Parietal lobe (tissue), 1 donor: ENCODE data around the gene ANKRD16. TPM values are rescaled to one million over a fixed set of nuclear protein-coding genes. Genes with fewer than 3 reads are reported as not detected.

Experiments used
- total RNA-seq: library from RNA; depleted of rRNA; stranded (reverse); fragments of >200 nt; gene quantifications from one replicate; pipeline ENCODE4 v1.2.3, GENCODE V29; 2014

ANKRD16 gene
- 14.1 TPM for total RNA-seq

GRCh38 chr10:5889624-5890451, at the start of gene ANKRD16, which contains the start of gene FBH1:
Gene ANKRD16 (minus strand): TSS chr10:5889893. CDS start chr10:5889354, 539 bp downstream.
Gene FBH1 (plus strand): TSS chr10:5890243. CDS start chr10:5890346, 103 bp downstream.

GRCh38 chr10:5813341-5814109, 76.2 kb downstream of the ANKRD16 start, which contains the start of gene GDI2:
Gene GDI2 (minus strand): TSS chr10:5813434. CDS start chr10:5813258, 176 bp downstream.

Other genes with a start within 250 kb of the ANKRD16 start
- gene ASB13, start 223.3 kb downstream of the ANKRD16 start, total RNA-seq: 19.1 TPM
- 139 TPM for gene TASOR2, start 205.1 kb downstream of the ANKRD16 start, total RNA-seq
- gene GDI2, start 76.5 kb downstream of the ANKRD16 start, total RNA-seq: 331 TPM
- 82.3 TPM for gene FBH1, start 350 bp upstream of the ANKRD16 start, total RNA-seq
- gene IL15RA, start 87.7 kb upstream of the ANKRD16 start, total RNA-seq: not detected
- not detected for gene IL2RA, start 172.5 kb upstream of the ANKRD16 start, total RNA-seq
- 81.4 TPM for gene RBM17, start 199.1 kb upstream of the ANKRD16 start, total RNA-seq